ENCODE results near the gene NTRK2.

DNA sequence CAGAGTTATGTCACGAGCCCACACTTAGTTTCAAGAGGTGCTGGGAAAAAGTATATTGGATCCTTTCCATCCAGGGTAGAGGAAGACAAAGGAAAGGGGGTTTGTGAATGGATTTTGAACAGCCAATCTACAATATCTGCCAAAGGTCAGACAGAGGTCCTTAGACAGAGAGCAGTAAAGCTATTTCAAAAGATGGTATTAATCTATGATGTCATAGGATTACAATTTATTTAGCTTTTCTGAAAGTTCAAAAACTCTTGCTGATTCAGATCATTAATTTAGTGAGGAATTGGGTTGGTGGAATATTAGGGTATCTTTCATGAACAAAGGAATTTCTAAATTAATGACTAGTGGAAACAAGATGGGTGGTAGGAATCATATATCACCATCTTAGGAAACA is 126.9 kb downstream of the NTRK2 start:
- TF ChIP-seq, protein P1, sequence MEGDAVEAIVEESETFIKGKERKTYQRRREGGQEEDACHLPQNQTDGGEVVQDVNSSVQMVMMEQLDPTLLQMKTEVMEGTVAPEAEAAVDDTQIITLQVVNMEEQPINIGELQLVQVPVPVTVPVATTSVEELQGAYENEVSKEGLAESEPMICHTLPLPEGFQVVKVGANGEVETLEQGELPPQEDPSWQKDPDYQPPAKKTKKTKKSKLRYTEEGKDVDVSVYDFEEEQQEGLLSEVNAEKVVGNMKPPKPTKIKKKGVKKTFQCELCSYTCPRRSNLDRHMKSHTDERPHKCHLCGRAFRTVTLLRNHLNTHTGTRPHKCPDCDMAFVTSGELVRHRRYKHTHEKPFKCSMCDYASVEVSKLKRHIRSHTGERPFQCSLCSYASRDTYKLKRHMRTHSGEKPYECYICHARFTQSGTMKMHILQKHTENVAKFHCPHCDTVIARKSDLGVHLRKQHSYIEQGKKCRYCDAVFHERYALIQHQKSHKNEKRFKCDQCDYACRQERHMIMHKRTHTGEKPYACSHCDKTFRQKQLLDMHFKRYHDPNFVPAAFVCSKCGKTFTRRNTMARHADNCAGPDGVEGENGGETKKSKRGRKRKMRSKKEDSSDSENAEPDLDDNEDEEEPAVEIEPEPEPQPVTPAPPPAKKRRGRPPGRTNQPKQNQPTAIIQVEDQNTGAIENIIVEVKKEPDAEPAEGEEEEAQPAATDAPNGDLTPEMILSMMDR (IDR thresholded peaks at IDR 0.05; ENCODE audit: low read depth, low read length, poor library complexity, severe bottlenecking), result no peak
- no peak for TF ChIP-seq EZH2phosphoT487 (IDR thresholded peaks at IDR 0.05; ENCODE audit: borderline replicate concordance, low read length)
